Suprapubic skin (tissue), 3 donors: Measurements from ENCODE around the gene OAF.

Experiments
- POLR2A ChIP-seq, 2 donors: fragments of 450-650 bp; IDR thresholded peaks; one replicate each; pipeline ENCODE4 v1.6.1; 2017; ENCODE audit warnings: antibody characterized with exemption in 2 of 2, mild to moderate bottlenecking in 2 of 2, moderate library complexity in 2 of 2
- TF ChIP-seq, protein P1 (sequence below), 2 donors: fragments of 200-600 bp in 1 of 2; fragments of 450-650 bp in 1 of 2; sonication (generic) in 1 of 2; IDR thresholded peaks; one replicate each; pipeline ENCODE4 v1.5.1; 2016 to 2019; ENCODE audit warnings: antibody characterized with exemption in 2 of 2, mild to moderate bottlenecking in 1 of 2, moderate library complexity in 1 of 2

DNA sequence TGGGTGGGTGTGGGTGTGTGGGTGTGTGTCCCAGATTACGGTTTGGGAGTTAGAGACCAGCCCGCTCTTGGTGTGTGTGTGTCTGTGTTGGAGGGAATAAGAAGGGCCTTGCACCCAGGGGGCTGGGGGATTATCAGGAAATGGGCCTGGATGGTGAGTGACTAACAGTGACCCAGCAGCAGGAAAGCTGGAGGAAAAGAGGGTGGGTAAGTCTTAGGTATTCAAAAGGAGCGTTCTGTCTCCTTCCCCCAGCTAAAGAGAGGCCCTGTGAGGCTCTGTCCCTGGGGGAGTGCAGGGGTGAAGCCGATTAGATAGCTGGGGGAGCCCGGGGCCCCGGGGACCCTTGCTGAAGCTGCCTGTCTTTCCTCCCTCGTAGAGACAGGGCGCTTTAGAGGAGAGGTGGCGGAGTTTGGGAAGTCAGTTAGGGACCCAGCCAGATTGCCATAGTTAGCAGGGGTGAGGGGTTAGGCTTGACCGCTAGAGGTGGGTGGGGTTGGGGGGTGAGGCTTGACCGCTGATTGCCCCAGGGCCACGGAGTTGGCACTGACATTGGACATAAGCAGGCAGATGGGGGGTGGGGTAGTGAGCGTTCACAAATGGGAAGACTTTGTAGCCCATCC, 1.5 kb downstream of the OAF start:
- TF ChIP-seq POLR2A (IDR thresholded peaks at IDR 0.05) = no peak
- TF ChIP-seq, protein P1, sequence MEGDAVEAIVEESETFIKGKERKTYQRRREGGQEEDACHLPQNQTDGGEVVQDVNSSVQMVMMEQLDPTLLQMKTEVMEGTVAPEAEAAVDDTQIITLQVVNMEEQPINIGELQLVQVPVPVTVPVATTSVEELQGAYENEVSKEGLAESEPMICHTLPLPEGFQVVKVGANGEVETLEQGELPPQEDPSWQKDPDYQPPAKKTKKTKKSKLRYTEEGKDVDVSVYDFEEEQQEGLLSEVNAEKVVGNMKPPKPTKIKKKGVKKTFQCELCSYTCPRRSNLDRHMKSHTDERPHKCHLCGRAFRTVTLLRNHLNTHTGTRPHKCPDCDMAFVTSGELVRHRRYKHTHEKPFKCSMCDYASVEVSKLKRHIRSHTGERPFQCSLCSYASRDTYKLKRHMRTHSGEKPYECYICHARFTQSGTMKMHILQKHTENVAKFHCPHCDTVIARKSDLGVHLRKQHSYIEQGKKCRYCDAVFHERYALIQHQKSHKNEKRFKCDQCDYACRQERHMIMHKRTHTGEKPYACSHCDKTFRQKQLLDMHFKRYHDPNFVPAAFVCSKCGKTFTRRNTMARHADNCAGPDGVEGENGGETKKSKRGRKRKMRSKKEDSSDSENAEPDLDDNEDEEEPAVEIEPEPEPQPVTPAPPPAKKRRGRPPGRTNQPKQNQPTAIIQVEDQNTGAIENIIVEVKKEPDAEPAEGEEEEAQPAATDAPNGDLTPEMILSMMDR (IDR thresholded peaks at IDR 0.05) = no peak
